Astrocyte (in vitro differentiated cells and primary cell): Measurements from ENCODE around the gene CROCC. TPM values are rescaled to one million over a fixed set of nuclear protein-coding genes. Genes with fewer than 3 reads are reported as not detected.

ENCODE experiments used
- DNase-seq: peaks from one replicate; pipeline ENCODE4 v3.0.0-alpha.2; 2010; ENCODE audit warnings: low read depth
- FAIRE-seq: peaks from 2 replicates; lab custom pipeline; 2011; peaks lifted over from hg19 to GRCh38; lab: Jason Lieb, UNC
- H2AFZ ChIP-seq: 2 replicates; pipeline ENCODE4 v1.6.0; 2012; ENCODE audit warnings: low read depth, low read length, inconsistent platforms
- H3K27ac ChIP-seq: 2 replicates; pipeline ENCODE4 v1.5.1; 2011; ENCODE audit warnings: low read depth, low read length, inconsistent platforms
- H3K27me3 ChIP-seq: 2 replicates; pipeline ENCODE4 v1.6.0; 2011; ENCODE audit warnings: low read length, inconsistent platforms; ENCODE audit not compliant: insufficient read depth
- H3K36me3 ChIP-seq: 2 replicates; pipeline ENCODE4 v1.5.1; 2011; ENCODE audit warnings: low read length, inconsistent platforms; ENCODE audit not compliant: insufficient read depth
- H3K4me1 ChIP-seq: 2 replicates; pipeline ENCODE4 v1.5.1; 2011; ENCODE audit warnings: low read length, inconsistent platforms; ENCODE audit not compliant: insufficient read depth
- H3K4me2 ChIP-seq: 2 replicates; pipeline ENCODE4 v1.6.0; 2012; ENCODE audit warnings: low read length, inconsistent platforms
- H3K4me3 ChIP-seq: 2 replicates; pipeline ENCODE4 v1.5.1; 2011; ENCODE audit warnings: low read depth, mild to moderate bottlenecking, low read length, inconsistent platforms; ENCODE audit not compliant: insufficient read depth
- H3K79me2 ChIP-seq: 2 replicates; pipeline ENCODE4 v1.6.0; 2012; ENCODE audit warnings: mild to moderate bottlenecking, low read length, inconsistent platforms; ENCODE audit not compliant: insufficient read depth
- H3K9ac ChIP-seq: 2 replicates; pipeline ENCODE4 v1.6.0; 2012; ENCODE audit warnings: mild to moderate bottlenecking, low read length, inconsistent platforms
- H3K9me3 ChIP-seq: 2 replicates; pipeline ENCODE4 v1.5.1; 2012; ENCODE audit warnings: low read depth, mild to moderate bottlenecking, low read length, inconsistent platforms; ENCODE audit not compliant: insufficient read depth
- H4K20me1 ChIP-seq: 2 replicates; pipeline ENCODE4 v1.6.0; 2012; ENCODE audit warnings: low read length, inconsistent platforms; ENCODE audit not compliant: insufficient read depth
- H3K27ac Mint-ChIP-seq: one replicate; pipeline ENCODE4 v1.8.0; 2021; ENCODE audit warnings: mild to moderate bottlenecking, mixed read lengths; ENCODE audit not compliant: unreplicated experiment
- H3K27me3 Mint-ChIP-seq: one replicate; pipeline ENCODE4 v1.8.0; 2021; ENCODE audit warnings: low read depth, mixed read lengths; ENCODE audit not compliant: unreplicated experiment
- H3K36me3 Mint-ChIP-seq: one replicate; pipeline ENCODE4 v1.8.0; 2021; ENCODE audit warnings: low read depth, mixed read lengths; ENCODE audit not compliant: unreplicated experiment
- H3K4me1 Mint-ChIP-seq: one replicate; pipeline ENCODE4 v1.8.0; 2021; ENCODE audit warnings: low read depth, mixed read lengths; ENCODE audit not compliant: unreplicated experiment
- H3K4me3 Mint-ChIP-seq: one replicate; pipeline ENCODE4 v1.8.0; 2021; ENCODE audit warnings: mild to moderate bottlenecking, moderate library complexity, mixed read lengths; ENCODE audit not compliant: unreplicated experiment
- H3K9me3 Mint-ChIP-seq: one replicate; pipeline ENCODE4 v1.8.0; 2021; ENCODE audit warnings: mild to moderate bottlenecking, mixed read lengths; ENCODE audit not compliant: unreplicated experiment
- EZH2 ChIP-seq: IDR thresholded peaks from 2 replicates; pipeline ENCODE4 v1.6.1; 2012; ENCODE audit warnings: mild to moderate bottlenecking, low read length, inconsistent platforms; ENCODE audit not compliant: insufficient read depth
- total RNA-seq: library from RNA; stranded (reverse); gene quantifications from 2 replicates; pipeline ENCODE4 v1.2.1, GENCODE V29; 2021
- TF ChIP-seq, protein P1 (sequence below): IDR thresholded peaks from 2 replicates; pipeline ENCODE4 v1.5.1; 2011; ENCODE audit warnings: low read depth, mild to moderate bottlenecking, inconsistent platforms, low read length, moderate library complexity; ENCODE audit not compliant: insufficient read depth

The CROCC gene
- total RNA-seq, 1 donor from 2014 or later = 12.1 TPM

- Mint-ChIP-seq H3K4me3 (no peak overlapping the region), H3K36me3 (peaks cover 11% of the 10 kb centered on the region), H3K27me3 (no peaks in the 10 kb centered on the region), H3K9me3 (peaks cover 1% of the 10 kb centered on the region), H3K4me1 (no peaks in the 10 kb centered on the region), H3K27ac (no peak overlapping the region)
- Histone ChIP-seq H3K27ac (no peak overlapping the region), H3K4me3 (no peak overlapping the region), H3K79me2 (no peaks in the 10 kb centered on the region), H3K4me1 (no peaks in the 10 kb centered on the region), H4K20me1 (no peaks in the 10 kb centered on the region), H2AFZ (no peak overlapping the region), H3K9ac (no peak overlapping the region), H3K27me3 (no peaks in the 10 kb centered on the region), H3K36me3 (no peaks in the 10 kb centered on the region), H3K9me3 (no peaks in the 10 kb centered on the region), H3K4me2 (no peak overlapping the region)
- TF ChIP-seq, protein P1, sequence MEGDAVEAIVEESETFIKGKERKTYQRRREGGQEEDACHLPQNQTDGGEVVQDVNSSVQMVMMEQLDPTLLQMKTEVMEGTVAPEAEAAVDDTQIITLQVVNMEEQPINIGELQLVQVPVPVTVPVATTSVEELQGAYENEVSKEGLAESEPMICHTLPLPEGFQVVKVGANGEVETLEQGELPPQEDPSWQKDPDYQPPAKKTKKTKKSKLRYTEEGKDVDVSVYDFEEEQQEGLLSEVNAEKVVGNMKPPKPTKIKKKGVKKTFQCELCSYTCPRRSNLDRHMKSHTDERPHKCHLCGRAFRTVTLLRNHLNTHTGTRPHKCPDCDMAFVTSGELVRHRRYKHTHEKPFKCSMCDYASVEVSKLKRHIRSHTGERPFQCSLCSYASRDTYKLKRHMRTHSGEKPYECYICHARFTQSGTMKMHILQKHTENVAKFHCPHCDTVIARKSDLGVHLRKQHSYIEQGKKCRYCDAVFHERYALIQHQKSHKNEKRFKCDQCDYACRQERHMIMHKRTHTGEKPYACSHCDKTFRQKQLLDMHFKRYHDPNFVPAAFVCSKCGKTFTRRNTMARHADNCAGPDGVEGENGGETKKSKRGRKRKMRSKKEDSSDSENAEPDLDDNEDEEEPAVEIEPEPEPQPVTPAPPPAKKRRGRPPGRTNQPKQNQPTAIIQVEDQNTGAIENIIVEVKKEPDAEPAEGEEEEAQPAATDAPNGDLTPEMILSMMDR = no peak
- no peak for TF ChIP-seq EZH2
- DNase-seq = no peak
- FAIRE-seq = no peak
Observed at GRCh38 chr1:16991571-16991970, 69.8 kb downstream of the CROCC start.

DNA sequence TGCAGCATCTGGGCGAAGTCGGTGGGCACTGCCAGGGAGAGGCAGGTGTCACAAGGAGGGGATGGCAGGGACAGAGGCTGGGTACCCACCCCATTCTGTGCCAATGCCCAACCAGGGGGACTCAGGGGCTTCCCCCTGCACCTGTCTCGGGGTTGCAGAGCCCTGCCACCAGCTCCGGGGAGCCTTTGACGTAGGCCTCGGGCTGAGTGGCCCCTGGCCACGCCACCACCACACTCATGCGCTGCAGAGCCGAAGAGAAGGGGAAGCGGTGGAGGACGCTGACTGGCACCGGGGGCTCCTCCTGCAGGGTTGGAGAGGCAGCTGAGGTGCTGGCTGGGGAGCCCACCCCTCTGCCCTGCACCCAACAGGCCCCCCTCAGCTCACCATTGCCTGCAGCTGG lies 70.4 kb downstream of the CROCC start:
- no peak overlapping the region for H3K4me3 ChIP-seq
- H3K36me3 ChIP-seq = no peaks in the 10 kb centered on the region
- no peak overlapping the region for H3K9ac ChIP-seq
- H3K4me3 Mint-ChIP-seq = no peak overlapping the region
- H3K9me3 ChIP-seq = no peaks in the 10 kb centered on the region
- TF ChIP-seq, protein P1 = no peak
- TF ChIP-seq EZH2 = no peak
- H3K27ac Mint-ChIP-seq = no peak overlapping the region
- H3K27me3 Mint-ChIP-seq = no peaks in the 10 kb centered on the region
- no peak for FAIRE-seq
- no peaks in the 10 kb centered on the region for H3K27me3 ChIP-seq
- DNase-seq = no peak
- no peak overlapping the region for H3K27ac ChIP-seq
- H3K36me3 Mint-ChIP-seq = peaks cover 11% of the 10 kb centered on the region
- no peak overlapping the region for H2AFZ ChIP-seq
- no peaks in the 10 kb centered on the region for H4K20me1 ChIP-seq
- no peaks in the 10 kb centered on the region for H3K4me1 ChIP-seq
- peaks cover 1% of the 10 kb centered on the region for H3K9me3 Mint-ChIP-seq
- H3K4me1 Mint-ChIP-seq = no peaks in the 10 kb centered on the region
- no peak overlapping the region for H3K4me2 ChIP-seq
- no peaks in the 10 kb centered on the region for H3K79me2 ChIP-seq

GRCh38 chr1:16992675-16993074 lies 70.9 kb downstream of the CROCC start:
- no peak overlapping the region for H3K4me3 ChIP-seq
- FAIRE-seq (no peak), DNase-seq (no peak)
- Mint-ChIP-seq H3K36me3 (peaks cover 11% of the 10 kb centered on the region), H3K9me3 (peaks cover 1% of the 10 kb centered on the region), H3K27me3 (no peaks in the 10 kb centered on the region), H3K4me1 (no peaks in the 10 kb centered on the region), H3K27ac (no peak overlapping the region), H3K4me3 (no peak overlapping the region)
- H3K36me3 ChIP-seq = no peaks in the 10 kb centered on the region
- H3K4me2 ChIP-seq = no peak overlapping the region
- no peak overlapping the region for H3K27ac ChIP-seq
- H2AFZ ChIP-seq = no peak overlapping the region
- no peak overlapping the region for H3K9ac ChIP-seq
- H3K79me2 ChIP-seq = no peaks in the 10 kb centered on the region
- H3K9me3 ChIP-seq = no peaks in the 10 kb centered on the region
- no peak for TF ChIP-seq EZH2
- TF ChIP-seq, protein P1 = no peak
- H3K4me1 ChIP-seq = no peaks in the 10 kb centered on the region
- no peaks in the 10 kb centered on the region for H4K20me1 ChIP-seq
- no peaks in the 10 kb centered on the region for H3K27me3 ChIP-seq
